PC-3 (cell line): ENCODE results near the gene VPS8.

Experiments
- CTCF ChIP-seq: fragments of 300-600 bp; sonication (generic); conservative IDR thresholded peaks from 2 replicates; pipeline ENCODE4 v1.5.1; 2017; ENCODE audit warnings: antibody characterized with exemption, low read depth, mild to moderate bottlenecking, low read length
- EZH2phosphoT487 ChIP-seq: fragments of 300-600 bp; sonication (generic); IDR thresholded peaks from 2 replicates; pipeline ENCODE4 v1.6.1; 2018; ENCODE audit warnings: mild to moderate bottlenecking, antibody characterized with exemption, low read length, borderline replicate concordance

GRCh38 chr3:184796954-184797353 is 15.0 kb upstream of the VPS8 start:
- TF ChIP-seq CTCF (no peak), EZH2phosphoT487 (no peak)
